GM12892 (cell line): ENCODE measurements around the gene SYT6.

Source experiments
- POLR2AphosphoS5 ChIP-seq: IDR thresholded peaks from 2 replicates; pipeline ENCODE4 v1.6.1; 2011; ENCODE audit warnings: low read depth, low read length, control low read depth
- TAF1 ChIP-seq: IDR thresholded peaks from 2 replicates; pipeline ENCODE4 v1.6.1; 2011; ENCODE audit warnings: low read depth, mild to moderate bottlenecking, control low read depth, low read length, borderline replicate concordance

GRCh38 chr1:114043054-114043453 lies 110.6 kb downstream of the SYT6 start:
- TF ChIP-seq POLR2AphosphoS5 (no peak), TAF1 (no peak)
